ENCODE data around the gene NKTR.
"Not testable (repeated sequence)": the region's sequence is repeated elsewhere in the genome, so short reads cannot be mapped to it uniquely, and the experiment has no call there.

The NKTR gene

GRCh38 chr3:42597098-42597497 is 3.4 kb upstream of the NKTR start:
- DNase-seq, result not testable (repeated sequence)

GRCh38 chr3:42600958-42601675 is 631 bp downstream of the NKTR start:
- DNase-seq, result peak; percentile 69 to 76

- no peak for DNase-seq
These were observed 1.6 kb downstream of the NKTR start for GRCh38 chr3:42601896-42602581.

GRCh38 chr3:42602961-42603360 is 2.5 kb downstream of the NKTR start:
- DNase-seq, result no peak

- no peak for DNase-seq
These were observed 5.2 kb downstream of the NKTR start for GRCh38 chr3:42605546-42606173.

GRCh38 chr3:42608581-42608980 is 8.1 kb downstream of the NKTR start:
- DNase-seq, result no peak

GRCh38 chr3:42610976-42611375 is 10.5 kb downstream of the NKTR start:
- DNase-seq, result no peak

- no peak for DNase-seq
These were observed 11.7 kb downstream of the NKTR start for GRCh38 chr3:42612217-42612616.

GRCh38 chr3:42612928-42613327 is 12.4 kb downstream of the NKTR start:
- no peak for DNase-seq

- no peak for DNase-seq
These were observed 13.0 kb downstream of the NKTR start for GRCh38 chr3:42613462-42613861.

GRCh38 chr3:42631620-42632019 is 31.1 kb downstream of the NKTR start:
- no peak for DNase-seq

GRCh38 chr3:42632146-42632545 is 31.7 kb downstream of the NKTR start:
- DNase-seq, result no peak

GRCh38 chr3:42633544-42633943 is 33.1 kb downstream of the NKTR start:
- no peak for DNase-seq

- DNase-seq, result peak; percentile 72 to 73
These were observed 34.6 kb downstream of the NKTR start for GRCh38 chr3:42635111-42635510.

- DNase-seq, result no peak
These were observed 36.5 kb downstream of the NKTR start for GRCh38 chr3:42637001-42637400.

- DNase-seq, result no peak
These were observed 37.9 kb downstream of the NKTR start for GRCh38 chr3:42638339-42638842.

- no peak for DNase-seq
These were observed 38.7 kb downstream of the NKTR start for GRCh38 chr3:42639192-42639591.

GRCh38 chr3:42640129-42640528 is 39.6 kb downstream of the NKTR start:
- DNase-seq, result no peak

- no peak for DNase-seq
These were observed 40.4 kb downstream of the NKTR start for GRCh38 chr3:42640771-42641370.

- DNase-seq, result no peak
These were observed 47.5 kb downstream of the NKTR start for GRCh38 chr3:42647821-42648459.

GRCh38 chr3:42649006-42649405 is 48.5 kb downstream of the NKTR start:
- DNase-seq, result no peak

GRCh38 chr3:42649783-42650182 is 49.3 kb downstream of the NKTR start:
- no peak for DNase-seq

Measured in inflammatory macrophage (primary cell).